ENCODE data around the gene SMYD3.

- TF ChIP-seq POLR2A (IDR thresholded peaks at IDR 0.05) = no peak
- TF ChIP-seq, protein P1, sequence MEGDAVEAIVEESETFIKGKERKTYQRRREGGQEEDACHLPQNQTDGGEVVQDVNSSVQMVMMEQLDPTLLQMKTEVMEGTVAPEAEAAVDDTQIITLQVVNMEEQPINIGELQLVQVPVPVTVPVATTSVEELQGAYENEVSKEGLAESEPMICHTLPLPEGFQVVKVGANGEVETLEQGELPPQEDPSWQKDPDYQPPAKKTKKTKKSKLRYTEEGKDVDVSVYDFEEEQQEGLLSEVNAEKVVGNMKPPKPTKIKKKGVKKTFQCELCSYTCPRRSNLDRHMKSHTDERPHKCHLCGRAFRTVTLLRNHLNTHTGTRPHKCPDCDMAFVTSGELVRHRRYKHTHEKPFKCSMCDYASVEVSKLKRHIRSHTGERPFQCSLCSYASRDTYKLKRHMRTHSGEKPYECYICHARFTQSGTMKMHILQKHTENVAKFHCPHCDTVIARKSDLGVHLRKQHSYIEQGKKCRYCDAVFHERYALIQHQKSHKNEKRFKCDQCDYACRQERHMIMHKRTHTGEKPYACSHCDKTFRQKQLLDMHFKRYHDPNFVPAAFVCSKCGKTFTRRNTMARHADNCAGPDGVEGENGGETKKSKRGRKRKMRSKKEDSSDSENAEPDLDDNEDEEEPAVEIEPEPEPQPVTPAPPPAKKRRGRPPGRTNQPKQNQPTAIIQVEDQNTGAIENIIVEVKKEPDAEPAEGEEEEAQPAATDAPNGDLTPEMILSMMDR (IDR thresholded peaks at IDR 0.05) = no peak
Measured at GRCh38 chr1:245751116-245751515, 756.0 kb downstream of the SMYD3 start.
